Neural progenitor cell (in vitro differentiated cells): Measurements from ENCODE around the gene WDR45B. TPM values are rescaled to one million over a fixed set of nuclear protein-coding genes. Genes with fewer than 3 reads are reported as not detected.

Source experiments
- DNase-seq: peaks from one replicate; pipeline ENCODE4 v3.0.0-alpha.2; 2016; ENCODE audit warnings: low spot score
- H2AFZ ChIP-seq: fragments of 200-600 bp; sonication (generic); replicated peaks from 2 replicates; pipeline ENCODE4 v1.6.1; 2016; ENCODE audit warnings: antibody characterized with exemption
- H3F3A ChIP-seq: fragments of 200-600 bp; sonication (generic); 2 replicates; pipeline ENCODE4 v1.6.1; 2016; ENCODE audit warnings: antibody characterized with exemption, low read depth
- H3K27ac ChIP-seq: fragments of 200-600 bp; sonication (generic); 2 replicates; pipeline ENCODE4 v1.5.1; 2016; ENCODE audit warnings: mild to moderate bottlenecking
- H3K27me3 ChIP-seq: fragments of 200-600 bp; sonication (generic); 2 replicates; pipeline ENCODE4 v1.6.1; 2016; ENCODE audit warnings: mild to moderate bottlenecking, moderate library complexity
- H3K36me3 ChIP-seq: fragments of 200-600 bp; sonication (generic); 2 replicates; pipeline ENCODE4 v1.5.1; 2016
- H3K4me1 ChIP-seq: fragments of 200-600 bp; sonication (generic); 2 replicates; pipeline ENCODE4 v1.6.1; 2016; ENCODE audit warnings: mixed run types
- H3K4me2 ChIP-seq: fragments of 200-600 bp; sonication (generic); 2 replicates; pipeline ENCODE4 v1.6.1; 2016
- H3K4me3 ChIP-seq: fragments of 200-600 bp; sonication (generic); 2 replicates; pipeline ENCODE4 v1.5.1; 2016
- H3K79me2 ChIP-seq: fragments of 200-600 bp; sonication (generic); 2 replicates; pipeline ENCODE4 v1.6.1; 2016; ENCODE audit warnings: low read depth
- H3K9ac ChIP-seq: fragments of 200-600 bp; sonication (generic); 2 replicates; pipeline ENCODE4 v1.6.1; 2016
- H3K9me3 ChIP-seq: fragments of 200-600 bp; sonication (generic); 2 replicates; pipeline ENCODE4 v1.5.1; 2016; ENCODE audit warnings: low read depth
- H4K20me1 ChIP-seq: fragments of 200-600 bp; sonication (generic); 2 replicates; pipeline ENCODE4 v1.6.1; 2016; ENCODE audit warnings: low read depth
- H3K27ac Mint-ChIP-seq: 3 replicates; pipeline ENCODE4 v1.8.0; 2021; ENCODE audit warnings: mixed read lengths
- H3K27me3 Mint-ChIP-seq: 2 replicates; pipeline ENCODE4 v1.8.0; 2022; ENCODE audit warnings: low read depth, mild to moderate bottlenecking, inconsistent platforms, moderate library complexity, mixed read lengths; ENCODE audit not compliant: insufficient read depth
- H3K36me3 Mint-ChIP-seq: 3 replicates; pipeline ENCODE4 v1.8.0; 2021; ENCODE audit warnings: mixed read lengths
- H3K4me1 Mint-ChIP-seq: 3 replicates; pipeline ENCODE4 v1.8.0; 2021; ENCODE audit warnings: mixed read lengths
- H3K4me3 Mint-ChIP-seq: 3 replicates; pipeline ENCODE4 v1.8.0; 2021; ENCODE audit warnings: mild to moderate bottlenecking, moderate library complexity, mixed read lengths
- H3K9me3 Mint-ChIP-seq: 3 replicates; pipeline ENCODE4 v1.8.0; 2020; ENCODE audit warnings: mixed read lengths
- CTCF ChIP-seq: fragments of 200-600 bp; sonication (generic); IDR thresholded peaks from 2 replicates; pipeline ENCODE4 v1.5.1; 2017; ENCODE audit warnings: antibody characterized with exemption, mild to moderate bottlenecking
- EZH2 ChIP-seq: fragments of 200-600 bp; sonication (generic); IDR thresholded peaks from 2 replicates; pipeline ENCODE4 v1.6.1; 2017; ENCODE audit warnings: antibody characterized with exemption, mild to moderate bottlenecking, moderate library complexity
- EZH2phosphoT487 ChIP-seq: fragments of 200-600 bp; sonication (generic); IDR thresholded peaks from 2 replicates; pipeline ENCODE4 v1.6.1; 2017; ENCODE audit warnings: antibody characterized with exemption
- total RNA-seq: library from RNA; depleted of rRNA; stranded (reverse); fragments of >200 nt; gene quantifications from 2 replicates; pipeline ENCODE4 v1.2.3, GENCODE V29; 2015; ENCODE audit warnings: low replicate concordance

WDR45B gene
- total RNA-seq, 1 donor from 2014 or later, result 110 TPM

GRCh38 chr17:82605939-82606600 lies 42.2 kb downstream of the WDR45B start:
- Histone ChIP-seq H3K4me3 (no peak overlapping the region), H3K9me3 (no peaks in the 10 kb centered on the region), H3K4me1 (no peaks in the 10 kb centered on the region), H3K27ac (peak overlapping the region; percentile 46), H3K79me2 (no peaks in the 10 kb centered on the region), H3K27me3 (no peaks in the 10 kb centered on the region), H4K20me1 (peaks cover 4% of the 10 kb centered on the region), H3F3A (peaks cover 25% of the 10 kb centered on the region), H3K4me2 (no peak overlapping the region), H2AFZ (no peak overlapping the region), H3K36me3 (peaks cover 5% of the 10 kb centered on the region), H3K9ac (no peak overlapping the region)
- Mint-ChIP-seq H3K9me3 (peaks cover 7% of the 10 kb centered on the region), H3K27ac (no peak overlapping the region), H3K4me1 (peaks cover 15% of the 10 kb centered on the region), H3K36me3 (peaks cover 62% of the 10 kb centered on the region), H3K4me3 (no peak overlapping the region), H3K27me3 (peaks cover 12% of the 10 kb centered on the region)
- TF ChIP-seq EZH2phosphoT487, result no peak
- no peak for TF ChIP-seq CTCF
- TF ChIP-seq EZH2, result no peak
- DNase-seq, result no peak

GRCh38 chr17:82604532-82604931 lies 43.7 kb downstream of the WDR45B start:
- H3K79me2 ChIP-seq, result no peaks in the 10 kb centered on the region
- Mint-ChIP-seq H3K4me1 (peaks cover 15% of the 10 kb centered on the region), H3K27me3 (peaks cover 6% of the 10 kb centered on the region), H3K9me3 (peaks cover 4% of the 10 kb centered on the region), H3K36me3 (peaks cover 59% of the 10 kb centered on the region), H3K4me3 (no peak overlapping the region), H3K27ac (no peak overlapping the region)
- no peaks in the 10 kb centered on the region for H3K27me3 ChIP-seq
- no peak overlapping the region for H3K4me2 ChIP-seq
- H3K9ac ChIP-seq, result no peak overlapping the region
- H3K27ac ChIP-seq, result no peak overlapping the region
- H3K9me3 ChIP-seq, result no peaks in the 10 kb centered on the region
- H3K36me3 ChIP-seq, result peaks cover 5% of the 10 kb centered on the region
- DNase-seq, result no peak
- no peak overlapping the region for H2AFZ ChIP-seq
- H3K4me3 ChIP-seq, result no peak overlapping the region
- H3F3A ChIP-seq, result peaks cover 18% of the 10 kb centered on the region
- no peaks in the 10 kb centered on the region for H3K4me1 ChIP-seq
- TF ChIP-seq CTCF (no peak), EZH2phosphoT487 (no peak), EZH2 (no peak)
- H4K20me1 ChIP-seq, result peaks cover 12% of the 10 kb centered on the region

- Histone ChIP-seq H3K4me3 (no peak overlapping the region), H3K9me3 (no peaks in the 10 kb centered on the region), H3K4me2 (no peak overlapping the region), H3K4me1 (no peaks in the 10 kb centered on the region), H3K36me3 (peaks cover 5% of the 10 kb centered on the region), H2AFZ (no peak overlapping the region), H3F3A (peaks cover 18% of the 10 kb centered on the region), H3K9ac (no peak overlapping the region), H3K27me3 (no peaks in the 10 kb centered on the region), H3K79me2 (no peaks in the 10 kb centered on the region), H3K27ac (no peak overlapping the region), H4K20me1 (peaks cover 12% of the 10 kb centered on the region)
- peak overlapping the region; percentile 25 for H3K27ac Mint-ChIP-seq
- peaks cover 58% of the 10 kb centered on the region for H3K36me3 Mint-ChIP-seq
- TF ChIP-seq EZH2phosphoT487 (no peak), CTCF (no peak), EZH2 (no peak)
- H3K9me3 Mint-ChIP-seq, result peaks cover 3% of the 10 kb centered on the region
- H3K4me3 Mint-ChIP-seq, result no peak overlapping the region
- H3K4me1 Mint-ChIP-seq, result peaks cover 15% of the 10 kb centered on the region
- peaks cover 6% of the 10 kb centered on the region for H3K27me3 Mint-ChIP-seq
- no peak for DNase-seq
These were observed 44.2 kb downstream of the WDR45B start for GRCh38 chr17:82603981-82604448.
